Spinal cord (tissue), 10 donors: ENCODE results near the gene USP9X. TPM values are rescaled to one million over a fixed set of nuclear protein-coding genes. Genes with fewer than 3 reads are reported as not detected.
A peak's percentile ranks its signal among the peaks of the same experiment; 100 is the strongest.

Experiments used
- DNase-seq, 6 donors: peaks; one replicate each; pipeline versions ENCODE4 v3.0.0 to v3.0.0-alpha.2; 2013 to 2015; ENCODE audit warnings: low spot score in 6 of 6, low read depth in 4 of 6
- H3K27ac ChIP-seq: one replicate; pipeline ENCODE4 v1.5.1; 2013; ENCODE audit warnings: low read depth, low read length, control low read depth
- H3K27me3 ChIP-seq: one replicate; pipeline ENCODE4 v1.6.1; 2013; ENCODE audit warnings: low read length; ENCODE audit not compliant: control insufficient read depth, insufficient read depth
- H3K36me3 ChIP-seq: one replicate; pipeline ENCODE4 v1.6.1; 2013; ENCODE audit warnings: low read length; ENCODE audit not compliant: control insufficient read depth, insufficient read depth
- H3K4me1 ChIP-seq: one replicate; pipeline ENCODE4 v1.6.1; 2013; ENCODE audit warnings: low read length; ENCODE audit not compliant: control insufficient read depth, insufficient read depth
- H3K4me3 ChIP-seq: one replicate; pipeline ENCODE4 v1.5.1; 2013; ENCODE audit warnings: low read depth, low read length, control low read depth
- H3K9me3 ChIP-seq: one replicate; pipeline ENCODE4 v1.6.1; 2013; ENCODE audit warnings: low read length; ENCODE audit not compliant: control insufficient read depth, insufficient read depth
- WGBS: methylation state at CpG from one replicate; pipeline ENCODE4 v1.1.5; 2013; ENCODE audit warnings: missing lambda C conversion rate; ENCODE audit not compliant: insufficient coverage; 5-methylcytosine and 5-hydroxymethylcytosine counted together
- long read RNA-seq, 4 donors: transcript quantifications; one replicate each; lab custom pipeline, GENCODE V29; 2026
- polyA plus RNA-seq, 2 donors: library from polyadenylated mRNA; unstranded; fragments of 120-200 nt; gene quantifications; one replicate each; pipeline ENCODE4 v1.2.1, GENCODE V29; 2013; ENCODE audit not compliant: insufficient read length in 2 of 2
- total RNA-seq, 2 donors: library from RNA; depleted of rRNA in 1 of 2; stranded (reverse); fragments of 120-200 nt in 1 of 2; fragments of >200 nt in 1 of 2; gene quantifications; one replicate each; pipeline versions ENCODE4 v1.2.3 to v1.2.4, GENCODE V29; 2013 to 2014
- donor health status: healthy.

Gene USP9X, protein sequence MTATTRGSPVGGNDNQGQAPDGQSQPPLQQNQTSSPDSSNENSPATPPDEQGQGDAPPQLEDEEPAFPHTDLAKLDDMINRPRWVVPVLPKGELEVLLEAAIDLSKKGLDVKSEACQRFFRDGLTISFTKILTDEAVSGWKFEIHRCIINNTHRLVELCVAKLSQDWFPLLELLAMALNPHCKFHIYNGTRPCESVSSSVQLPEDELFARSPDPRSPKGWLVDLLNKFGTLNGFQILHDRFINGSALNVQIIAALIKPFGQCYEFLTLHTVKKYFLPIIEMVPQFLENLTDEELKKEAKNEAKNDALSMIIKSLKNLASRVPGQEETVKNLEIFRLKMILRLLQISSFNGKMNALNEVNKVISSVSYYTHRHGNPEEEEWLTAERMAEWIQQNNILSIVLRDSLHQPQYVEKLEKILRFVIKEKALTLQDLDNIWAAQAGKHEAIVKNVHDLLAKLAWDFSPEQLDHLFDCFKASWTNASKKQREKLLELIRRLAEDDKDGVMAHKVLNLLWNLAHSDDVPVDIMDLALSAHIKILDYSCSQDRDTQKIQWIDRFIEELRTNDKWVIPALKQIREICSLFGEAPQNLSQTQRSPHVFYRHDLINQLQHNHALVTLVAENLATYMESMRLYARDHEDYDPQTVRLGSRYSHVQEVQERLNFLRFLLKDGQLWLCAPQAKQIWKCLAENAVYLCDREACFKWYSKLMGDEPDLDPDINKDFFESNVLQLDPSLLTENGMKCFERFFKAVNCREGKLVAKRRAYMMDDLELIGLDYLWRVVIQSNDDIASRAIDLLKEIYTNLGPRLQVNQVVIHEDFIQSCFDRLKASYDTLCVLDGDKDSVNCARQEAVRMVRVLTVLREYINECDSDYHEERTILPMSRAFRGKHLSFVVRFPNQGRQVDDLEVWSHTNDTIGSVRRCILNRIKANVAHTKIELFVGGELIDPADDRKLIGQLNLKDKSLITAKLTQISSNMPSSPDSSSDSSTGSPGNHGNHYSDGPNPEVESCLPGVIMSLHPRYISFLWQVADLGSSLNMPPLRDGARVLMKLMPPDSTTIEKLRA (N-terminal part only)
- 100 to 1,000 TPM in 1 of 2 donors, 10 to 100 TPM in 1; 79.8 to 202 TPM for total RNA-seq
- 10 to 100 TPM; 41.2 to 53.2 TPM for polyA plus RNA-seq
- long read RNA-seq, donor 1, partial matches to known transcripts = 19 of 21 reads
- long read RNA-seq, donor 1, other reads (novel, unspliced or antisense) = 0 of 21 reads
- long read RNA-seq, donor 2, partial matches to known transcripts = 13 of 13 reads
- long read RNA-seq, donor 2, other reads (novel, unspliced or antisense) = 0 of 13 reads
- long read RNA-seq, donor 3, partial matches to known transcripts = 23 of 23 reads
- long read RNA-seq, donor 3, other reads (novel, unspliced or antisense) = 0 of 23 reads
- long read RNA-seq, donor 4, partial matches to known transcripts = 12 of 12 reads
- long read RNA-seq, donor 4, other reads (novel, unspliced or antisense) = 0 of 12 reads

DNA sequence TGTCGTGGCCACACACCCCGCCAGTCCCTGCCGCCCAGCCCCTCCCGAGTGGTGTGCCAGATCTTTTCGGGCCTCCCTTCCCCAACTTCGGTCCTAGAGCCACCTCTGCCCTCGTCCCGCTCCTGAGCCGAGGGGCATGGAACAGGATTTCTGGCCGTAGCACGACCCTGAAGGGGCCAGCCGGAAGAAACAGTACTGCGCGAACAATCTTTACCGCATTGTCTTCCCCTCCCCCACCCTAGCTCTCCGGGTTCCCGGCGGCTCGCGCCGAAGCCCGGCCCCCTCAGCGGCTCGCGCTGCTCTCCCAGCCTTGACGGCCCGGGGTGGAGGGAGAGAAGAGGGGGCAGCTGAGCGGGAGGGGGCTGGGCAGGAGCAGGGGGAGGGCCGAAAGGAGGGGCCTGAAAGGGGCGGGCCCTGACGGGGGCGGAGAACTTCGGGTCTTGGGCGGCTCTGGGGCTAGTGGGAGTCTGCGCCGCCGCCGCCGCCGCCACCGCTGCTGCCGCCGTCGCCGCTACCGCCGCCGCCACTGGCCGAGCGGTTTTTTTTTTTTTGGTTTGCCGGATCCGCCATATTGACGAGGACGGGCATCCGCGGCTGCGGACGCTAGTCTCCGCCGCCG is at the start of gene USP9X:
TSS of gene USP9X (plus strand) at position 553 of the 619 bp plus-strand sequence. CDS start 38,184 bp downstream, outside the sequence.
- peak within 1 kb of the TSS; percentile 100 for H3K27ac ChIP-seq
- H3K36me3 ChIP-seq = no peaks in the 10 kb centered on the region
- H3K4me3 ChIP-seq = peak within 1 kb of the TSS; percentile 94
- under 1% methylated on average over 52 of the region's 61 CpGs for WGBS
- H3K27me3 ChIP-seq = peaks cover 6% of the 10 kb centered on the region
- DNase-seq = peak; percentile 61 to 97 (median 84)
- H3K9me3 ChIP-seq = no peaks in the 10 kb centered on the region
- H3K4me1 ChIP-seq = peaks cover 7% of the 10 kb centered on the region

- no CpG with 5 or more reads among the region's 1 CpG for WGBS
- Histone ChIP-seq H3K27ac (no peak overlapping the region), H3K4me1 (no peaks in the 10 kb centered on the region), H3K27me3 (peaks cover 7% of the 10 kb centered on the region), H3K9me3 (no peaks in the 10 kb centered on the region), H3K4me3 (no peak overlapping the region), H3K36me3 (no peaks in the 10 kb centered on the region)
- DNase-seq = no peak
These were observed 49.7 kb upstream of the USP9X start for GRCh38 chrX:41035582-41035981.

DNA sequence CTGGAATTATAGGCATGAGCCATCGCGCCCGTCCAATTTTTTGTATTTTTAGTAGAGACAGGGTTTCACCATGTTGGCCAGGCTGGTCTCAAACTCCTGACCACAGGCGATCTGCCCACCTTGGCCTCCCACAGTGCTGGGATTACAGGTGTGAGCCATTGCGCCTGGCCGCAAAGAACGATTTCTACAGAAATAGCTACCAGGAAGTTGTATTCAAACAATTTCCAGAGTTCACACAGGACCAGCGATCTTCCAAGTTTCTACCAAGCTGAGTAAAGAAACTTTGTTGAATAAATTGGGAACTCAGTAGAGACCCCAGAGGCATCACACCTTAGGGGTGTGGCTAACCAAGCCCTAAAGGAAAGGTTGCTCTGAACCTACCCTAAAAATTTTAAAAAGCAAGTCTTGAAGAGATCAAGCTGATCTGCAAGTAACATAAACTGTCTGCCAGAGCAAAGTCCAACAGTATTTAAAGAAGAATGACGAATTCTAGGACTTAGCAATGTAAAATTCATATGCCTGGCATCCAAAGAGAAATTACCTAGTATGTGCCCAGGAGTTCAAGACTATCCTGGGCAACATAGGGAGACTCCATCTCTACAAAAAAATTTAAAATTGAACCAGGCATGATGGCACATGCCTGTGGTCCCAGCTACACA is 48.4 kb upstream of the USP9X start:
- Histone ChIP-seq H3K4me3 (no peak overlapping the region), H3K9me3 (no peaks in the 10 kb centered on the region), H3K4me1 (no peaks in the 10 kb centered on the region), H3K36me3 (no peaks in the 10 kb centered on the region), H3K27me3 (peaks cover 2% of the 10 kb centered on the region), H3K27ac (no peak overlapping the region)
- DNase-seq = no peak
- 93% methylated on average over 4 of the region's 9 CpGs for WGBS

DNA sequence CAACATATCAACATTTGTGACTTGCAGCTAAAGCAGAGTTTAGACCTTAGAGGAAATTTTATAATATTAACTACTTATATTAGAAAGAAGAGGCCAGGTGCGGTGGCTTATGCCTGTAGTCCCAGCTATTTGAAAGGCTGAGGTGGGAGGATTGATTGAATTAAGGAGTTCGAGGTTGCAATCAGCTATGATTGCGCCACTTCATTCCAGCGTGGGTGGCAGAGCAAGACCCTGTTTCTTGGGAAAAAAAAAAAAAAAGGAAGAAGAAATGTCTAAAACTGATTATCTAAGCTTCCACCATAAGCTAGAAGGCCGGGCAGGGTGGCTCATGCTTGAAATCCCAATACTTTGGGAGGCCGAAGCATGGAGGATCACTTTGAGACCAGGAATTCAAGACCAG is 42.0 kb upstream of the USP9X start:
- DNase-seq = no peak
- WGBS = 80% methylated on average over 1 of the region's 6 CpGs
- Histone ChIP-seq H3K27ac (no peak overlapping the region), H3K9me3 (no peaks in the 10 kb centered on the region), H3K4me1 (no peaks in the 10 kb centered on the region), H3K27me3 (peaks cover 15% of the 10 kb centered on the region), H3K36me3 (no peaks in the 10 kb centered on the region), H3K4me3 (no peak overlapping the region)

DNA sequence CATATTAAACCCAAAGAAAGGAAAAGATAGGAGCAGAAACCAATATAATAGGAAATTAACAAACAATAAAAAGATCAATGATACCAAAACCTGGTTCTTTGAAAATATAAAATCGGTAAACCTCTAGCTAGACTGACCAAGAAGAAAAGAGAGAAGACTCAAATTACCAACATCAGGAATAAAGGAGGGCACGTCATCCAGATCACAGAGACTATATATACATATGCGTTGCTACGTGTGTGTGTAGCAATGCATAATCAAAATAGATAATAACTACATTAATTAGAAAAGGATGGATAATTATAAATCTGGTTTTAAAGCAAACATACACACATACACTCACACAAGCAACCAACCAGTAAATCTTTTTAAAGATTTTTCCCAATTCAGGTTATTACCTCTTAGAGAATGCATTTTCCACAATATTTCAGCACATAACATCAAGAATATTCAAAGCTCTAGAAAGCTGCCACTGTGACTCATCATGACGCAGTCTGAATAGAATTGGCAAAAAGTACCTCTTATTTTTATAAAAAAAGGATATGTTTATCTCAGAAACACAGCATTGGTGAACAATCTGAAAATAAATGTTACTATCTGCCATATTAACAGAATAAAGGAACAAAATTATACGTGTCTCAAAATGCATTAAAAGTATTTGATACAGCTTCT is 41.4 kb upstream of the USP9X start:
- no peak for DNase-seq
- H3K27me3 ChIP-seq = peaks cover 19% of the 10 kb centered on the region
- no CpG with 5 or more reads among the region's 6 CpGs for WGBS

GRCh38 chrX:41045960-41046567 is 39.2 kb upstream of the USP9X start:
- H3K9me3 ChIP-seq = no peaks in the 10 kb centered on the region
- H3K4me1 ChIP-seq = no peaks in the 10 kb centered on the region
- no peak overlapping the region for H3K27ac ChIP-seq
- no peaks in the 10 kb centered on the region for H3K36me3 ChIP-seq
- H3K4me3 ChIP-seq = no peak overlapping the region
- H3K27me3 ChIP-seq = peaks cover 19% of the 10 kb centered on the region
- DNase-seq = peak in 1 of 6 donors; percentile 51
- 21% methylated on average over 2 of the region's 3 CpGs for WGBS

More for the DNA sequence above, 41.4 kb upstream of the USP9X start:
- no peaks in the 10 kb centered on the region for H3K4me1 ChIP-seq
- no peak overlapping the region for H3K4me3 ChIP-seq
- H3K36me3 ChIP-seq = no peaks in the 10 kb centered on the region
- H3K9me3 ChIP-seq = no peaks in the 10 kb centered on the region
- no peak overlapping the region for H3K27ac ChIP-seq

GRCh38 chrX:41047878-41048534 is 37.2 kb upstream of the USP9X start:
- H3K9me3 ChIP-seq = no peaks in the 10 kb centered on the region
- no peak overlapping the region for H3K27ac ChIP-seq
- no peaks in the 10 kb centered on the region for H3K36me3 ChIP-seq
- H3K27me3 ChIP-seq = peaks cover 17% of the 10 kb centered on the region
- no peak overlapping the region for H3K4me3 ChIP-seq
- 66% methylated on average over 4 of the region's 8 CpGs for WGBS
- DNase-seq = no peak
- H3K4me1 ChIP-seq = no peaks in the 10 kb centered on the region
